Activated CD8-positive, alpha-beta memory T cell treated with anti-CD3 and anti-CD28 coated beads for 4 hours (primary cell): Measurements from ENCODE around the gene ADGRG1.

ENCODE experiments used
- DNase-seq, 2 donors: peaks; one replicate each; pipeline ENCODE4 v3.0.0-alpha.2; 2020; ENCODE audit warnings: low read depth in 2 of 2

ADGRG1 gene

DNA sequence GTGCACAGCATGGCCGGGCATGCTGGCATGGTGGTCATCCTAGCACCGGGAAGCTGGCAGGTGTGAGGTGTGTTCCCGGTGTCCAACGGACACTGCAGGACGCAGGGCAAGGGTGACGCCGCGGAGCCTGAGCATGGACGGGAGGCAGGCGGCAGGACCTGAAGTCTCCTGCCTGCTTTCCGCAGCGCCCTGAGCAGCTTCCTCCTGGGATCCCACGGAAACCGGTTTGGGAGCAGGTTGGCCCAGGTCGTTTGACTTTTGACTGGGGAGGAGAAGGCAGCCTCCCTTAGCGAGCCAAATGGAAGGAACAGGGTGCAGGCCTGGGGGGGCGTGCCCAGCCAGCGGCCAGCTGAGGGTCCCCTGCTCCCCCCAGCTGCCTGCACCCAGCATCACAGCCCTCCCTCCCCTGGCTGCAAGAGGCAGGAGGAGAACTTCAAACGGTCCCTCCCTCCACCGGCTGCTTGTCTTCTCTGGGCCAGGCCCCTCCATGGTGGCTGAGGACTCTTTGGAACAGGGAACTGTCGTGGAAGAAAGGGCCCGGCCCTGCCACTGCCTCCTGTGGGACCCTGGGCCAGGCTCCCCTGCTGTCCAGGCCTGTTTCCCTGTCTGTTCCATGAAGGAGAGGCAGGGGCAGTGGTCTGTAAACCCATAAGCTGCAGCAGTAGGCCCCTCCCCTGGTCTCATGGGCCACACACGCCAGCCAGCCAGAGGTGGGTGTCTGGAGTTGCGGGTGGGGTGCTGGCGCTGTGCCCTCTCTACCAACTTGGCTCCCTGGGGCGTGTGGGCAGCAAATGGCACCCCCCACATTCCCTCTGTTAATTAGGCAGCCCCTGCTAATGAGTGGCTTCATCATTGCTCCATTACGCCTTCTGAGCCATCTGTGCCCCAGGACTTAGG, 7.8 kb upstream of the ADGRG1 start:
- DNase-seq, result no peak

- DNase-seq, result no peak
These were observed 6.7 kb upstream of the ADGRG1 start for GRCh38 chr16:57621521-57622271.

- no peak for DNase-seq
These were observed 5.8 kb upstream of the ADGRG1 start for GRCh38 chr16:57622361-57623250.

GRCh38 chr16:57623251-57624043, 5.0 kb upstream of the ADGRG1 start:
- DNase-seq, result no peak

DNA sequence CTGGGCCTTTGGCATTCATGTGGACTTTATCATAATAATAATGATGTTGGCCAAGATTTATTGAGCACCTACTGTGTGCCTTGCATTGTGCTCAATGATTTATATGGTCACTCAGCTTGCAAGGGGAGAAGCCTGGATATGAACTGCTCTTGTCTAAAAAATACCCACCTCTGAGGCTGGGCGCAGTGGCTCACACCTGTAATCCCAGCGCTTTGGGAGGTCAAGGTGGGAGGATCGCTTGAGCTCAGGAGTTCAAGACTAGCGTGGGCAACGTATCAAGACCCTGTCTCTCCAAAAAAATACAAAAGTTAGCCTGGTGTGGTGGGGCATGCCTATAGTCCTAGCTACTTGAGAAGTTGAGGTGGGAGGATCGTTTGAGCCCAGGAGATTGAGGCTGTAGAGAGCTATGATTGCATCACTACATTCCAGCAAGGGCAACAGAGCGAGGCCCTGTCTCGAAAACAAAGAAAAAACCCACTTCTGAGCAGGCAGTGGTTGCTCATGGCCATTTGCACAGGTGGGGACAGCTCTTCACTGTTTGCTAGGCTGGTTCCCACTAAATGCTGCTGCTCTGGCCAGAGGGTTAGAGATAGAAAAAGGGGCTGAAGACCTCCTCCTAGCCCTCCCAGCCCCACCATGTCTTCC, 4.3 kb upstream of the ADGRG1 start:
- no peak for DNase-seq

DNA sequence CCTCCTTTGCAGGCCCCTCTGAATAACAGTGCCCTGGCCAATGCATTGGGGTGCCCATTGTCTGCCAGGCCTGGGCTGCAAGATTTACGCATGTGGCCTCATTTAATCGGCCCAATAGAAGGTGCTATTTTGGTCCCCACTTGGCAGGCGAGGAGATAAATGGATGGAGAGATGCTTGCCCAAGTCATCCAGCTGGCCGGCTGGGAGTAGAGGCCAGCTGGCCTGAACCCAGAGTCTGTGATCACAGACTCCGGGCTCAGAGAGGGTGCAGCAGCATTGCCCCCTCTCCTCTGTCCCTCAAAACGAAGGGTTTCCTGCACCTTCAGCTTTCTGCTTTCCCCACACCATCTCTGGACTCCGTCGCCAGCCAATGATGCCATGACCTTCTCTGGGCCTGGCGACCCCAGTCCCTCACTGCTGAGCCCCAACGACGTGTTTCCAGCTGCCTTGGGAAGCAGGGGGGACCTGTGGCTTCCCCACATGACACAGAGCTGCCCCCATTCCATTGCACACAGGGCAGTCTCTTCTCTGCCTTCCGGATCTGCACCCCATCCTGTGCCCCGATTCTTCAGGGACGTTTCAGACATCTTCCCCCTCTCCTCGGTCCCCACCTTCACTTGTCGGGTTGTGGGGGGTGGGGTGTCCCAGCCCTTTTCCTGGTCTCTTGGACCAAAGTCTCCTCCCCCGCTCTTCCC, 3.5 kb upstream of the ADGRG1 start:
- no peak for DNase-seq

- no peak for DNase-seq
These were observed 1.8 kb upstream of the ADGRG1 start for GRCh38 chr16:57626420-57627170.

DNA sequence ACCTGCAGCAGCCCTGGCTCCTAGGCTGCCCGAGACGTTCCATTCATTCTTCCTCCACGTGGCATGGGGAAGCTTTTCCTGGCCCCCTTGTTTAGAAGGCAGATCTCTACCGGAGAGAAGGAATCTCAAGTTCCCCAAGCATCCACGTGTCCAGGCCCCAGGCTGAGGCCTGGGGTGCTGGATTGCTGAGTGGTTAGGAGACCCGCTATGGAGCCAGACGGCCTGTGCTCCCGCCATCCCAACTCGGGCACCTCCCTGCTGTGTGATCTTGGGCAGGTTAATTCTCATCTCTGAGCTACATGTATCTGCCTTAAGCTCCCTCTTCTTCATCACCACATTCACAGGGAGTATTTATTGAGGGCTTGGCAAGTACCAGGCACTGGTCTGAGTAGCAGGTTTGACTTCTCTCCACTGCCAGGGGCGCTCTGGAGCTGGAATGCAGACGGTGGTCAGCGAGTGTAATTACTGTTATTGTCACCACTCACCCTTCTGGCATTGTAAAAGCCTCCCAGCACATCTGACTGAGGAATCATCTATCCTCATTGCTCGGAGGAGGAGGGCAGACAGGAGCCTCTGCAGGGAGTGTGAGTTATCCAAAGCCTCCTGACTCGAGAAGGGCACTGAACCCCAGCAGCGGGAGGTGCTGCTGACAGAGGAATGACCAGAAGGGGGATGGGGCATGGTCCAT, 1.1 kb upstream of the ADGRG1 start:
- no peak for DNase-seq

DNA sequence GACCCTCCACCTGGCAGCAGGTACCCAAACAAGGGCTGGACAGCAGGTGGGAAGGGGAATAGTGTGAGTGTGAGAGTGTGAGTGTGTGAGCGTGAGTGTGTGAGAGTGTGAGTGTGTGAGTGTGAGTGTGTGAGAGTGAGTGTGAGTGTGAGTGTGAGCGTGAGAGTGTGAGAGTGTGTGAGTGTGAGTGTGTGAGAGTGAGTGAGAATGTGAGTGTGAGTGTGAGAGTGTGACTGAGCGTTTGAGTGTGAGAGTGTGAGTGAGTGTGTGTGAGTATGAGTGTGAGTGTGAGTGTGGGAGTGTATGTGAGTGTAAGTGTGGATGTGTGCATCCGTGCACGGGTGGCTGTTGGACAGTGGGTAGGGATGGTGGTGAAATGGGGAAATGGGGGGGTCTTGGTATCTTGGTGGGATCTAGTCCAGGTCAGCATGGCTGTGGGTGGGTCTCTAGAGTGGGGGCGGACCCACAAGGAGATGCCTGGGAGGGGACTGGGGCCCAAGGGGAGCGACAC, 408 bp downstream of the ADGRG1 start:
- no peak for DNase-seq

DNA sequence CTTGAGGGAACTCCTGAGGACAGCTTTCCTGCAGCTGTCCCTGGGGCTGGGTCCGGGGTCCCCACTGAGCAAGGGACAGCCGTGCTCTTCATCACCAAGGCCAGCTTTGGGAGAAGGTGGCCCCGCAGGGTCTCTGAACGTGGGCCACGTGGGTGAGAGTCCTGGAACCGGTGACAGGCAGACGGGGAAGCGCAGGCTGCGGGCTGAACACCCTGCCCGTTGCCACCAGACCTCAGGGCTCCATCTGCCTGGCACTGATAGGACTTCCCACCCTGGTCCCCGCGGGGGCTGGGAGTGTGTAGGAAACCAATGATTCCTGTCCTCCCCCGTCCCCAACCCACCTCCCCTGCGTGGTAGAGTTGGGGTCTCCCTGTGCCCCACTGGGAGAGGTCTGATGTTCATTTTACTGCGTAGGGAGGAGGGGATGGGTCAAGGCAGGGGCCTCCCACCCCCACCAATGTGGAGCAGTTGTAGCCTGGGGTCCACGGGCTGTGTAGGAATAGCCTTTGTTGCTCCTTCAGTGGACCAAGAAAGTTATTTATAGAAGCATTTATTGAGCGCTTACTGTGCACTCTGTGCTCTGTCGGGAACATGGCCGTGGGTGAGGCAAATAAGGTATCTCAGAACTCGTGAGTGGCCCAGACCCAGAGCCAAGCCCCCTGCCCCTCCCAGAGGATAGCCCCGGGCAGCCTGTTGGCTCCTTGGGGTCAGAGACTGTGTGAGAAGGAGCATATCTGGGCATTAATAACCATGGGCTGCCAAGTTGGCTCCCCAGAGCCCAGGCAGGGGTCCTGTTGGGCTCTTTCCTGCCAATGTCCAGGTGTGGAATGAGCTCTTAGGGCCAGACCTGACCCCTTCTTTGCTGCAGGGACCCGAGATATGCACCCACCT, 1.3 kb downstream of the ADGRG1 start:
- DNase-seq, result no peak

- DNase-seq, result no peak
These were observed 2.0 kb downstream of the ADGRG1 start for GRCh38 chr16:57630407-57630797.

DNA sequence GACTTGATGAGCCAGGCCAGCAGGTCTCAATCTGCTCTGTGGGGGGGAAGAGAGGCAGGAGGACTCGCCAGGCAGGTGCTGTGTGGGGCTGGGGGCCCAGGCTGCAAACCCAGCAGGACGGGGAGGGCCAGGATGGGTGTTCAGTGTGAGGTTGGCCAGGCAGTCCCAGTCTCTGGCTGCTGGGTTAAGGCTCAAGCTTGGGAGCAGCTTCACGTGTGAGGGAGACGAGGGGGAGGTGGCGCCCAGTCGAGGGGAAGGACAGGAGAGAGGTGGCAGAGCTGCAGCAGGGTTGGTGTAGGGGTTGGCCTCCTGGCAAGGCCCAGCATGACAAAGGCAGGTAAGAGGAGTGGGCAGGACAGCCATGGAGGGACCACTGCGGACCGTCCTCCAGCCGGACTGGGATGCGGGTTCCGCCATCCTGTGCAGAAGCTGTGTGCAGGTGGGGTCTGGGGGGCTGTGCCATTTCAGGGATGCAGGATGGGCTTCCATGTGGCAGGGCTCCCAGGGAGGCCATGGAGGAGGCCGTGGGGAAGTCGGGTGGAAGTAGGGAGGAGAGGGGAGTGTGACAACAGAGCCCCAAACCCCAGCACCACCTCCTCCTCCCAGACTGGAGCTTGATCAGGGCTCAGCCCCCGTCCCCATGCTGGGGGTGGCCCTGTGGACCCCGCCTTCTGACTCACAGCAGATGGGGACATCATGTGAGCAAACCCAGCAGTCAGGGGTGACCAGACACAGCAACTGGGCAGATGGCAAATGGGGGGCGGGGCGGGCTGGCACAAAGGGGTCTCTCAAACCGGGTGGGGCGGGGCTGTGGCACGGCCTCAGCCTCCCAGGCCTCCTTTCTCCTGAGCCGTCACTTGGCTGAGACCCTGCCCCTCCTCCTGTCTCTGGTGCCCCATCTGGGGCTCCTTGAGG, 2.8 kb downstream of the ADGRG1 start:
- DNase-seq, result no peak

GRCh38 chr16:57632568-57632967, 4.1 kb downstream of the ADGRG1 start:
- DNase-seq, result no peak

GRCh38 chr16:57633383-57634064, 5.1 kb downstream of the ADGRG1 start:
- no peak for DNase-seq

GRCh38 chr16:57634171-57634570, 5.7 kb downstream of the ADGRG1 start:
- DNase-seq, result no peak
